Prostate gland (tissue), 2 donors: Measurements from ENCODE around the gene MAPK8IP1. TPM values are rescaled to one million over a fixed set of nuclear protein-coding genes. Genes with fewer than 3 reads are reported as not detected.
"Not testable (repeated sequence)": the region's sequence is repeated elsewhere in the genome, so short reads cannot be mapped to it uniquely, and the experiment has no call there.

Experiments used
- DNase-seq: peaks from one replicate; pipeline ENCODE4 v3.0.0-alpha.2; 2019; ENCODE audit warnings: low spot score
- H3K27ac ChIP-seq, 2 donors: fragments of 200-600 bp; sonication (generic); 2 replicates each; pipeline ENCODE4 v1.5.1; 2017 to 2019
- H3K27me3 ChIP-seq: fragments of 200-600 bp; sonication (generic); replicated peaks from 2 replicates; pipeline ENCODE4 v1.5.1; 2019; ENCODE audit not compliant: insufficient read depth
- H3K36me3 ChIP-seq, 2 donors: fragments of 200-600 bp; sonication (generic); 1 replicate in 1 of 2; 2 replicates in 1 of 2; pipeline versions ENCODE4 v1.5.1 to v1.8.1; 2017 to 2019
- H3K4me1 ChIP-seq: fragments of 200-600 bp; sonication (generic); replicated peaks from 2 replicates; pipeline ENCODE4 v1.5.1; 2019
- H3K4me3 ChIP-seq, 2 donors: fragments of 200-600 bp; sonication (generic); 2 replicates each; pipeline ENCODE4 v1.5.1; 2017 to 2019
- H3K9me3 ChIP-seq: fragments of 200-600 bp; sonication (generic); 2 replicates; pipeline ENCODE4 v1.5.1; 2017
- POLR2A ChIP-seq: fragments of 450-650 bp; IDR thresholded peaks from one replicate; pipeline ENCODE4 v1.6.1; 2016; ENCODE audit warnings: antibody characterized with exemption, mild to moderate bottlenecking
- POLR2AphosphoS5 ChIP-seq: sonication (generic); formaldehyde crosslinking; IDR thresholded peaks from one replicate; pipeline ENCODE4 v1.6.1; 2017; ENCODE audit warnings: antibody characterized with exemption
- WGBS: methylation state at CpG from one replicate; pipeline ENCODE4 v1.1.5; 2018; 5-methylcytosine and 5-hydroxymethylcytosine counted together
- intact Hi-C: fragments of 100-400 bp; cut with DNase I; formaldehyde crosslinking; loops from one replicate; pipeline ENCODE4 v1.14.2; 2022
- total RNA-seq, 2 donors: library from RNA; depleted of rRNA; stranded (reverse); fragments of >200 nt; gene quantifications; one replicate each; pipeline ENCODE4 v1.1.0, GENCODE V29; 2016
- TF ChIP-seq, protein P1 (sequence below), 4 experiments: fragments of 200-600 bp in 2 of 4; fragments of 450-650 bp in 2 of 4; sonication (generic) in 2 of 4; IDR thresholded peaks; 1 replicate in 3 of 4; 2 replicates in 1 of 4; pipeline ENCODE4 v1.5.1; 2016 to 2019; ENCODE audit warnings: antibody characterized with exemption in 4 of 4, mild to moderate bottlenecking in 2 of 4, moderate library complexity in 2 of 4

MAPK8IP1 gene
- total RNA-seq, result 10 to 100 TPM; 19.8 to 46.9 TPM

DNA sequence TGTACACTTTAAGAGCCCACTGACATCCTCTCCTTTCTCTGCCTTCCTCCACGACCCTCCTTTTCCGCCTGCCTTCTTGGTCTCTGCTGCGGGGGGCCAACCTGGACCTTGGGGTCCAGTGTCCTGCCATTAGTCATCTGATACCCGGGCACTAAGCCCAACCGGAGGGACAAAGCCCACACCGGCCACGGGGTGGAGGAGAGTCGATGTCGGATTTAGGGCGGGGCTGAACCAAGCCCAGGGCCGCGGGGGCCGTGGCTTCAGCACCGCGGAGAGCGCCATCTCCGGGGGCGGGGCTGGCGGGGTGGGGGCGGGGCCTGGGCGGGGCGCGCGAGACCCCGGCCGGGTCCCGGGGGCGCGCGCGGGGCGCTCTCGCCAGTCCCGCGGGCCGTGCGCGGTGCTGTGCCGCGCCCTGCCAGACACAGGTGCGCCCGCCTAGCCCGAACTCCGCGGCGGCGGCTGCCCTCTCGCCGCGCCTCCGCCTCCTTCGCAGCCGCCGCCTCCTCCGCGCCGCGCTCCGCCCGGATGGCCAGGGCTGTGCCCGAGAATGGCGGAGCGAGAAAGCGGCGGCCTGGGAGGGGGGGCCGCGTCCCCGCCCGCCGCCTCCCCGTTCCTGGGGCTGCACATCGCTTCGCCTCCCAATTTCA, at the start of gene MAPK8IP1:
MAPK8IP1 (plus strand) TSS at position 378 of the 647 bp plus-strand sequence; CDS start at position 548, 170 bp downstream.
- no peaks in the 10 kb centered on the region for H3K4me1 ChIP-seq
- peak within 1 kb of the TSS; percentile 41 to 59 for H3K4me3 ChIP-seq
- no peaks in the 10 kb centered on the region for H3K36me3 ChIP-seq
- TF ChIP-seq POLR2A (no peak), POLR2AphosphoS5 (no peak)
- TF ChIP-seq, protein P1, sequence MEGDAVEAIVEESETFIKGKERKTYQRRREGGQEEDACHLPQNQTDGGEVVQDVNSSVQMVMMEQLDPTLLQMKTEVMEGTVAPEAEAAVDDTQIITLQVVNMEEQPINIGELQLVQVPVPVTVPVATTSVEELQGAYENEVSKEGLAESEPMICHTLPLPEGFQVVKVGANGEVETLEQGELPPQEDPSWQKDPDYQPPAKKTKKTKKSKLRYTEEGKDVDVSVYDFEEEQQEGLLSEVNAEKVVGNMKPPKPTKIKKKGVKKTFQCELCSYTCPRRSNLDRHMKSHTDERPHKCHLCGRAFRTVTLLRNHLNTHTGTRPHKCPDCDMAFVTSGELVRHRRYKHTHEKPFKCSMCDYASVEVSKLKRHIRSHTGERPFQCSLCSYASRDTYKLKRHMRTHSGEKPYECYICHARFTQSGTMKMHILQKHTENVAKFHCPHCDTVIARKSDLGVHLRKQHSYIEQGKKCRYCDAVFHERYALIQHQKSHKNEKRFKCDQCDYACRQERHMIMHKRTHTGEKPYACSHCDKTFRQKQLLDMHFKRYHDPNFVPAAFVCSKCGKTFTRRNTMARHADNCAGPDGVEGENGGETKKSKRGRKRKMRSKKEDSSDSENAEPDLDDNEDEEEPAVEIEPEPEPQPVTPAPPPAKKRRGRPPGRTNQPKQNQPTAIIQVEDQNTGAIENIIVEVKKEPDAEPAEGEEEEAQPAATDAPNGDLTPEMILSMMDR (IDR thresholded peaks at IDR 0.05), result no peak
- intact Hi-C loops, result no loop called here
- no peak within 1 kb of the TSS for H3K27ac ChIP-seq
- H3K27me3 ChIP-seq, result no peaks in the 10 kb centered on the region
- no peaks in the 10 kb centered on the region for H3K9me3 ChIP-seq
- WGBS, result 1% methylated on average over 46 of the region's 73 CpGs
- DNase-seq, result peak; percentile 34

GRCh38 chr11:45839204-45839603, 46.2 kb upstream of the MAPK8IP1 start:
- H3K36me3 ChIP-seq, result no peaks in the 10 kb centered on the region
- H3K27me3 ChIP-seq, result no peaks in the 10 kb centered on the region
- intact Hi-C loops, result no loop called here
- H3K27ac ChIP-seq, result no peak overlapping the region
- H3K4me1 ChIP-seq, result no peaks in the 10 kb centered on the region
- no peak overlapping the region for H3K4me3 ChIP-seq
- 87% methylated on average over 6 of the region's 6 CpGs for WGBS
- TF ChIP-seq, protein P1 (IDR thresholded peaks at IDR 0.05), result no peak
- TF ChIP-seq POLR2A, result no peak
- TF ChIP-seq POLR2AphosphoS5, result no peak
- H3K9me3 ChIP-seq, result no peaks in the 10 kb centered on the region
- no peak for DNase-seq

DNA sequence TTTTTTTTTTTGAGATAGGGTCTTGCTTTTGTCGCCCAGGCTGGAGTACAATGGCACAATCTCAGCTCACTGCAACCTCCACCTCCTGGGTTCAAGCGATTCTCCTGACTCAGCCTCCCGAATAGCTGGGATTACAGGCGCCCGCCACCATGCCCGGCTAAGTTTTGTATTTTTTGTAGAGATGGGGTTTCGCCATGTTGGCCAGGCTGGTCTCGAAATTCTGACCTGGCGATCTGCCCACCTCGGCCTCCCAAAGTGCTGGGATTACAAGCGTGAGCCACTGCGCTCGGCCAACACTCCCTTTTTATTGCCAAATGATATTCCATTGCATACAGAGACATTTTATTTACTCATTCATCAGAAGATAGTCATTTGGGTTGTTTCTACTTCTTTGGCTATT, 45.2 kb upstream of the MAPK8IP1 start:
- H3K4me3 ChIP-seq, DNase-seq, H3K9me3 ChIP-seq, H3K27ac ChIP-seq, H3K27me3 ChIP-seq, H3K4me1 ChIP-seq, H3K36me3 ChIP-seq, intact Hi-C loops: not testable (repeated sequence)
- WGBS, result 93% methylated on average over 13 of the region's 13 CpGs

DNA sequence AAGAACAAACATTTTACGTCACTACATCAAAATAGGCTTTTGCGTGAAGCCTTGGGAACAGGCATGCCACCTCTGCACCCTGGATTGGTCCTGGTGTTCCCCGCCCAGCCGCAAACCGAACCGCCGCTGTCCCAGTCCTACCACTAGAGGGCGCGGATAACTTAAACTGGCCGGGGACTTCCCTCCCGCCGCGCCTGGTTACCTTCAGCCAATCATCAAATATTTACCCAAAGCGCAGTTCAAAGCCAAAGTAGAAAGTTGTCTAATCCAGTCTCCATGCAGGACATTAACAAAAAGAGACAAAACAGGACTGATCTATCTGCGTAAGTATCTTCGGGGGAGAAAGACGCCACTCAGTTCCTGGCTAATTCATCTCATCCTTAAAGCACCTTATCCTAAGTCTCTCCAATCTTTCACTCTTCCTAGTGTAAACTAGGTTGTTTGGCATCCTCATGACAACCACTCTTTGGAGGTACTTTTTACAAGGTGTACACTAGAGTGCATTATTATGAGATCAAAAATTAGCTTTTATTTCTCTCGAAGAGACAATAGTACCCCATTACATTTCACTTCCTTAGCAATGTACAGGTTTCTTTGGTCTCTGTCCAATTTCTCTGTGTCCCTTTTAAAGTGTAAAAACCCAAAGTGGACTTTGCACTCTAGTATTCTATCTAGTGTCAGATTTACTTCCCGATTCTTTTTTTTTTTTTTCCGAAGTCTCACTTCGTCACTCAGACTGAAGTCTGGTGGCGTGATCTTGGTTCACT, 42.1 kb upstream of the MAPK8IP1 start:
- TF ChIP-seq POLR2A, result peak; percentile 40
- TF ChIP-seq, protein P1 (IDR thresholded peaks at IDR 0.05), result peak; percentile 88 to 98 (median 96)
- peak; percentile 93 for TF ChIP-seq POLR2AphosphoS5
- Histone ChIP-seq H3K27ac (peak overlapping the region; percentile 69 to 78), H3K9me3 (no peaks in the 10 kb centered on the region), H3K36me3 (no peaks in the 10 kb centered on the region), H3K4me3 (peak overlapping the region in 1 of 2 donors; percentile 8), H3K27me3 (no peaks in the 10 kb centered on the region), H3K4me1 (peaks cover 4% of the 10 kb centered on the region)
- intact Hi-C loops, result no loop called here
- peak; percentile 95 for DNase-seq
- 4% methylated on average over 22 of the region's 22 CpGs for WGBS

DNA sequence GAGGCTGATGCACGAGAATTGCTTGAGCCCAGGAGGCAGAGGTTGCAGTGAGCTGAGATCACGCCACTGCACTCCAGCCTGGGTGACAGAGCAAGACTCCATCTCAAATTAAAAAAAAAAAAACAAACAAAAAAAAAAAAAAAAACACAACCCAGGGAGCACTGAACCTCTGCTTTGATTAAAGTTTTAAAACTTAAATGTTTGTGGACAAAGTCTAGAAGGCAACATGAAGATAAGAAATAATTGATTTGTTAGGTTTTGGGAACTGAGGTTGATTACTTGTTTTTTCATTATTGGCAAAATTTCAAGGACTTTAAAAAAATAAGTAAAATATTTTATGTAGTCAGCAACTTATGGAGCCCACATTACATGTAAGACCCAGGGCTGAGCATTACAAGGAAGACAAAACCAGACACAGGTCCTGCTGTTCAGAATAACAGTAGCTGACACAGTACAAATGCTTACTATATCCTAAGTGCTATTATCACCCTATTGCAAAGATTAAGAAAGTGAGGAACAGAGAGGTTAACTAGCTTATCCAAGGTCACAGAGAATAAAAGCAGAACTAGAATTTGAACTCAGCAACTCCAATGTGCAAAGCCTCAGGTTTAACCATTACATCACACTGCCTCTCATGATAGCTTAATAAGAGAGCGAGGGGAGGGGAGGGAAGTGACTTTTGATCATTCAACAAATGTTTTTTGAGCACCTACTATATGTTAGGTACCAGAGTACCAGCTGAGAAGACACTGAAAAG, 40.5 kb upstream of the MAPK8IP1 start:
- 69% methylated on average over 3 of the region's 3 CpGs for WGBS
- peaks cover 4% of the 10 kb centered on the region for H3K4me1 ChIP-seq
- no peak overlapping the region for H3K4me3 ChIP-seq
- no peaks in the 10 kb centered on the region for H3K27me3 ChIP-seq
- H3K36me3 ChIP-seq, result no peaks in the 10 kb centered on the region
- no peak for TF ChIP-seq POLR2AphosphoS5
- TF ChIP-seq, protein P1 (IDR thresholded peaks at IDR 0.05), result no peak
- TF ChIP-seq POLR2A, result no peak
- intact Hi-C loops, result loop anchor here (5.0 kb wide), 2 partner anchors 38 to 72 kb away; partner anchors contain the start of genes PEX16 and SLC35C1
- no peak overlapping the region for H3K27ac ChIP-seq
- no peak for DNase-seq
- no peaks in the 10 kb centered on the region for H3K9me3 ChIP-seq
